GM12892 (cell line): ENCODE data around the gene CRYBG2.

Experiments
- POLR2A ChIP-seq: IDR thresholded peaks from 2 replicates; pipeline ENCODE4 v1.6.1; 2011; ENCODE audit warnings: low read depth, low read length, control low read depth
- TAF1 ChIP-seq: IDR thresholded peaks from 2 replicates; pipeline ENCODE4 v1.6.1; 2011; ENCODE audit warnings: low read depth, mild to moderate bottlenecking, control low read depth, low read length, borderline replicate concordance

DNA sequence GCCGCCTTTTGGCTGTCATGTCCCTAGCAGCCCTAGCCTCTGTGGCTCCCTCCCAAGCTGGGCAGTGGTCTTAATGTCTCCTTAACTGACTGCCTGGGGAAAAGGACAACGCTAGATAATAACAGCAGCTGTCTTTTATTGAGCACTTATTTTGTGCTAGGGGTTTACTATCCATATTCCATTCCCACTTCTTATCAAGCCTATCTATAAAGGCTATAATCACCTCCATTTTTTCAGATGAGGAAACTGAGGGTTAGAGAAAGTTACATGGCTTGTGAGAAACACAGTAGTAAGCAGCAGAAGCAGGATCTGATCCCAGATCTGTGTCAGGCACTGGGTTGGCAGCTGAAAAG lies 67.9 kb downstream of the CRYBG2 start:
- TF ChIP-seq POLR2A: no peak
- TF ChIP-seq TAF1: no peak
